GM21786 (cell line): ENCODE results near the gene PKP2.
"Not testable (repeated sequence)": the region's sequence is repeated elsewhere in the genome, so short reads cannot be mapped to it uniquely, and the experiment has no call there.

ENCODE experiments used
- ATAC-seq: cut with Tn5 transposase; IDR thresholded peaks from one replicate; pipeline ENCODE4 v1.9.1; 2021; ENCODE audit not compliant: unreplicated experiment

Gene PKP2

DNA sequence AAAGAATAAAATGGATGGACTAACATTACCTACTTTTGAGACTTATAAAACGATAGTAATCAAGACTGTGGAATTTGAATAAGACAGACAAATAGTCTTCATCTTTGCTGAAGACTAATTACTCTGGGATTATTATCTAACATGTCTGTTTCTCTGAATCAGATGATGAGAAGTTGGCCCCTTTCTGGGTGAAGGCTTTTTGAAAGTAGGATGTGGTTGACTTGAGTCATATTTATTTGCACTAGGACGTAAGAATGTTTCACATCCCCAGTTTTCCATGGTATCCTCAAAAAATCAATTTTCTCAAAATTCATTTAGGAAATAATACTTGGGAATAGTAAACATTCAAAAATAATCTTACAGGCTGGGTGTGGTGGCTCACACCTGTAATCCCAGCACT is 31.8 kb downstream of the PKP2 start:
- no peak for ATAC-seq

- ATAC-seq: no peak
These were observed 33.4 kb downstream of the PKP2 start for GRCh38 chr12:32863128-32863527.

GRCh38 chr12:32861658-32862057 is 34.9 kb downstream of the PKP2 start:
- not testable (repeated sequence) for ATAC-seq

GRCh38 chr12:32860192-32860591 is 36.4 kb downstream of the PKP2 start:
- ATAC-seq: no peak

DNA sequence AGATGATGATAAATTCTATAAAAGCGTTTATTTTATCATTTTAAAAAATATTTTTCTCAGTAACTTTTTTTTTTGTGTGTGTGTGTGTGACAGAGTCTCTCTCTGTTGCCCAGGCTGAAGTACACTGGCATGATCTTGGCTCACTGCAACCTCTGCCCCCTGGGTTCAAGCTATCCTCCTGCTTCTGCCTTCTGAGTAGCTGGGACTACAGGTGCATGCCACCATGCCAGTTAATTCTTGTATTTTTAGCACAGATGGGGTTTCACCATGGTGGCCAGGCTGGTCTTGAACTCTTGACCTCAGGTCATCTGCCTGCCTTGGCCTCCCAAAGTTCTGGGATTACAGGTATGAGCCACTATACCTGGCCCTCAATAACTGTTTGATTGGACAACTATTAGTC is 37.2 kb downstream of the PKP2 start:
- no peak for ATAC-seq

- no peak for ATAC-seq
These were observed 41.9 kb downstream of the PKP2 start for GRCh38 chr12:32854716-32855115.

DNA sequence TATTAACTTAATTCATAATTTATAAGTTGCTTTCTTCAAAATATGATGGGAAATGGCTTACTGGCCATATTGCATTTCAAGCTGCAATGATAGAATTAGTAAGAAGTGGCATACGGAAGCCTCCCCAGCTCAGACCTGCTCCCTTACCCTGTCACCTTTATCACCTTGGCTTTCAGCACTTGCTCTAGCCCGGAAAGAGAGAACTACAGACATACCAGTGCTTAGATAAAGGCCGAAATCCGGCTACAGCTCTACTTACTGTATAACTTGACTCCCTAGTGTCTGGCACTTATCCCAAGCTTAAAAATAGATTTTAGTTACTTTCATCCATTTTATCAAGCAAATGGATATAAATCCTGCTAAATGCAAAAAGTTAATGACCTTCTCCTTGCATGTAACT is 42.5 kb downstream of the PKP2 start:
- ATAC-seq: no peak

- no peak for ATAC-seq
These were observed 49.3 kb downstream of the PKP2 start for GRCh38 chr12:32847287-32847686.

- ATAC-seq: no peak
These were observed 50.5 kb downstream of the PKP2 start for GRCh38 chr12:32846053-32846452.

- ATAC-seq: no peak
These were observed 53.0 kb downstream of the PKP2 start for GRCh38 chr12:32843528-32844095.

- no peak for ATAC-seq
These were observed 55.5 kb downstream of the PKP2 start for GRCh38 chr12:32841061-32841460.

GRCh38 chr12:32839828-32840227 is 56.7 kb downstream of the PKP2 start:
- ATAC-seq: no peak

DNA sequence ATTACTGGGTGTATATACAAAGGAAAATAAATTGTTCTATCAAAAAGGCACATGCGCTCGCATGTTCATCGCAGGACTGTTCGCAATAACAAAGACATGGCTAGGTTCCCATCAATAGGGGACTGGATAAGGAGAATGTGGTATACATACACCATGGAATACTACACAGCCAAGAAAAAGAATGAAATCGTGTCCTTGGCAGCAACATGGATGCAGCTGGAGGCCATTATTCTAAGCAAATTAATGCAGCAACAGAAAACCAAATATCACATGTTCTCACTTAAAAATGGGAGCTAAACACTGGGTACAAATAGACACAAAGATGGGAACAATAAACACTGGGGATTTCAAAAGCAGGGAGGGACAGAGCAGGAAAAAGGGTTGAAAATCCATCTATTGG is 58.6 kb downstream of the PKP2 start:
- ATAC-seq: no peak

DNA sequence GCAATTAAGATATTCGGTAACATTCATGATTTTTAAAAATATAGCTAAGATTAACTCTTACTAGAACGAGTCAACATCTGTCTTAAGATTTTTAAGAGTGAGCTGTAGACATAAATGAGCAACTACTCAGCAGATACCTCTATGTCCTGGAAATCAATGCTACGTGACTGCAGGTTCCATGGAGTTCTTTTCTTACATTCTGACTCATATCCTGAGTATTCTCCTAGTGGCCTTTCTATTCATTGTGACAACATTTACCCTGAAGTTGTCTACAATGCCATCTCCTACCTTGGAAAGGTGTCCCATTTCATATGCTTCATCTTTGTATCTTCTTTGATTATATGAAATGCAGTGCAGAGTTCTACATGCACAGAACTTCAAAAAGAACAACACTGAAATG is 59.9 kb downstream of the PKP2 start:
- no peak for ATAC-seq

DNA sequence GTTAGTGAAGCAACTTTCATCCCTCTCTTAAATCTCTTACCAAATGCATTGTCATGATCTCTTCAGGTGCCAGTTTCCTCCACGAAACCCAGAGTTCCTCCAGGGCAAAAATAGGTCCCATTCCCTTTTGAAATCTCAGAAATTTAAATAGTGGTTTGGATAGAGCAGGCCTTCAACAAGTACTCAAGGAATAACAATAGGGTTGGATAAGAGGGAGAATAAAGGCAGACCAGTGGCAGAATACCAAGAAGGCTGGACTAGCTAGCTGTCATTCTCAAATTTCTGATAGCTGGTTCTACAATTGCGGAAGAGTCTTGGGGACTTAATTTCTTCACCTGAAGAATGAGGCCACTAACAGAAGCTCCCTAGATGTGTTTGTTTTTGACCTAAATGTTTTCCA is 62.5 kb downstream of the PKP2 start:
- no peak for ATAC-seq

GRCh38 chr12:32828552-32828951 is 68.0 kb downstream of the PKP2 start:
- ATAC-seq: no peak

GRCh38 chr12:32828120-32828519 is 68.5 kb downstream of the PKP2 start:
- ATAC-seq: no peak

DNA sequence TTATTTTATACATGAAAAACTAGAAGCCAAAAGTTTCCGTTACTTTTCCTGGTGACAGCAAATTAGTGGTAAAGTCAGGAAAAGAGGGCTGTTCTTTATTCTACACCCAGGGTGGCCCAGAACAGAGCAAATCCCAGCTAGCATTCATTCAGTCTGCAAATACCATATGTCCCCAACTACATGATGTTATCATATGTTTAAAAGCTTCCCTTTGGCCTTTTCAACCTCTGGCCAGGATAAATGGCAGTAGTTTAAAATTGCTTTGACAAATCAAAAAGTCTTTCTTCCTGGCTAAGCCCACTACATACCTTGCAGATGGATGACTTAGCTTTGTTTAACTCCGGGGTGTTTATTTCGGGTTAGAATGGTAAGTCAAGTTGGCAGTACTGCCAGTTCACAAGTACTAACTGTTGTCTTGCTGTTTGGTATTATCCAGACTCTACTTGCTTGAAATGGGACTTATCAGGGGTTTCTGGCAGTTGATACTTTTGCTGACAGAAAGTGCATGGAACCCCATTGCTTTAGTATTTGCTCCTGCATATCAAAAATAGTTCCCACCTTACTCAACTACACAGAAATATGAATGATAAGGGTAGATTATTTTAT is 69.7 kb downstream of the PKP2 start:
- ATAC-seq: no peak

DNA sequence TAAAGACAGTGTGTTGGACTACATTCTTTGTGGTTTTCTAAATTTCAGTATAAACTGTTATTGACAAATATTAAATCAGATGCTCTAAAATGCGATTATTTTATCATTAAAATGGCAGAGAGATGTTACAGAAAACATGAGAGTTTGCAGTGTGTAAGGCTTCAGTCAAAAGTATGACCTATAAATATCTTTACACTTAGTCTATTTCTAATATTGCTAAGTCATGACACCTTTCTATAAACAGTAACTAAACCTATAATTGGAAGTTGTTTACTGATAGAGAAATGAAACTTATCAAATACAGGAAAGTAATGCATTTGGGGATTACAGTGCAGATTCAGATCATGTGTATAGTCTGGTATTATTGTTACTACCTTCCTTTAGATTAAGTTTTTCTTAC is 72.0 kb downstream of the PKP2 start:
- ATAC-seq: no peak

GRCh38 chr12:32822344-32822743 is 74.2 kb downstream of the PKP2 start:
- no peak for ATAC-seq

DNA sequence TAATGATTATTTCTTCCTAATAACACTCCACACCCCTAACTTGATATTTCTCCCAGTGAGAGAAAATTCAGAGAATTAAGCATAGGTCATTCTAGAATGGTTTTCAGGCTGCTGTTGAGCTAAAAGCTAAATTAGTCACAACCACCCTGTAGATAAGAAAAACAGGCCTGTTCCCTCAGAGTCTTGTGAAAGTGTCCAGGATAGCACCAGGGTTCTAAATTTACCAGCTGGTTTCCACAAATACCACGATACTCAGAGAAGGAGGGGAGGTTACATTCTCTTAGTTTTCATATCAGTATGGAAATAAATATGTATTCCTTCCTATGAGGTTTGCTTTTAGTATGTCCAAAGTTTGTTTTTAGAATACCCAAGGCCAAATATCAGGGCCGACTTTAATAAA is 74.9 kb downstream of the PKP2 start:
- no peak for ATAC-seq

DNA sequence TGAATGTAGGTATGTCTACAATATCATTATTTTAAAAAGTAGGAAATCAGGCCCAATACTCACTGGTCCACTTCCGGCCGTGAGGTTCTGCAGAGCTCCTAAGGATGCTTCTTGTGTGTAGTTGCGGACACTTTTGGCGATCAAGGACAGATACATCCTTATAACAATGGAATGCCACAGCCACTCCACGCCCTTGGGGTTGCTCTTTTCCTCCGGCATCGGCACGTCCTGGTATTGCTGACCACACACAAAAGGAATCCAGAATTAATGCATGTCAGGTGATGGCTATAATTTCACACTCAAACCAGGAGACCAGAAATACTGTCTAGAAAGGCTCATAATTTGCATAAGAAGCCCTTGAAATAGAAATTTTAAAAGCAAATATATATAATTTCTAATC is 75.3 kb downstream of the PKP2 start:
- ATAC-seq: no peak

DNA sequence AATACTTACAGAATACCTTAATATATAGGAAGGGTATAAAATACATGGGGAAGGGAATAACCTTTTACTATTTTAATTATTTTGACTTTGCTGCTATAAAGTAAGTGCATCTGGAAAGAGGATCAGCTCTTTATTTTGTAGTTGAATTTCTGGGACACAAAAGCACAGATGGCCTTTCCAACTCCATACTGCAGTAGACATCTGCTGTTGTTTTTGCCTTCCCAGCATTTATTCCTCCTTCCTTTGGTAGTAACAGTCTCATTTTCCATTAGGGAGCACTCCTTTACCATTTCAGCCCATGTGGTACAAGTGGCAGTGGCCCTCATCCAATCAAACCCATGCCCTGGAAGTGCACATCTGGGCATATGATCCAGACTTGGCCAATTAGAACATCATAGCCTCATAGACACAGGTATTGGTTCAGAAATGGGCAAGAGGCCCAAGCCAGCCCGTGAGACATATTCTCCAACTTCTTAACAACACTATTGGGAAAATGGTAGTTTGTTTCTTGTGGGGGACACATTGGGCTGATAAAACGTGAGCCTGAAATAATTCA is 76.1 kb downstream of the PKP2 start:
- no peak for ATAC-seq
